Neutrophil (primary cell): ENCODE measurements around the gene RHBDL1.

ENCODE experiments used
- H3K27ac ChIP-seq: fragments of 200-600 bp; sonication (generic); 2 replicates; pipeline ENCODE4 v1.5.1; 2016; ENCODE audit warnings: mild to moderate bottlenecking, moderate library complexity
- H3K27me3 ChIP-seq: fragments of 200-600 bp; sonication (generic); 2 replicates; pipeline ENCODE4 v1.6.0; 2016; ENCODE audit warnings: mild to moderate bottlenecking
- H3K36me3 ChIP-seq: fragments of 200-600 bp; sonication (generic); 2 replicates; pipeline ENCODE4 v1.5.1; 2017
- H3K4me1 ChIP-seq, 2 experiments: fragments of 200-600 bp in 1 of 2; sonication (generic) in 1 of 2; 1 replicate in 1 of 2; 2 replicates in 1 of 2; pipeline versions ENCODE4 v1.5.1 to v1.6.1; 2013 to 2016; ENCODE audit warnings: low read depth in 1 of 2, low read length in 1 of 2, mild to moderate bottlenecking in 1 of 2, moderate library complexity in 1 of 2; ENCODE audit not compliant: control insufficient read depth in 1 of 2, insufficient read depth in 1 of 2
- H3K4me3 ChIP-seq, 2 experiments: fragments of 200-600 bp in 1 of 2; sonication (generic) in 1 of 2; 1 replicate in 1 of 2; 2 replicates in 1 of 2; pipeline ENCODE4 v1.5.1; 2013 to 2016; ENCODE audit warnings: low read depth in 1 of 2, low read length in 1 of 2, mild to moderate bottlenecking in 1 of 2, moderate library complexity in 1 of 2
- H3K9me3 ChIP-seq: fragments of 200-600 bp; sonication (generic); 2 replicates; pipeline ENCODE4 v1.5.1; 2016
- CTCF ChIP-seq: fragments of 200-600 bp; sonication (generic); IDR thresholded peaks from 2 replicates; pipeline ENCODE4 v1.5.1; 2016; ENCODE audit warnings: antibody characterized with exemption

RHBDL1 gene

GRCh38 chr16:727291-727977 lies 52.0 kb downstream of the RHBDL1 start:
- Histone ChIP-seq H3K27ac (no peak overlapping the region), H3K4me3 (peak overlapping the region; percentile 35 to 53), H3K27me3 (peaks cover 61% of the 10 kb centered on the region), H3K9me3 (no peaks in the 10 kb centered on the region), H3K36me3 (peaks cover 26% of the 10 kb centered on the region), H3K4me1 (peaks cover 8 to 25% of the 10 kb centered on the region in 2 experiments)
- TF ChIP-seq CTCF, result no peak
